Stomach (tissue), 4 donors: ENCODE data around the gene SMURF1.

Source experiments
- CTCF ChIP-seq, 7 experiments: fragments of 450-650 bp in 4 of 7; fragments of 200-600 bp in 3 of 7; sonication (generic) in 3 of 7; IDR thresholded peaks; one replicate each; pipeline ENCODE4 v1.5.1; 2016 to 2019; ENCODE audit warnings: antibody characterized with exemption in 7 of 7, control low read depth in 2 of 7, mild to moderate bottlenecking in 1 of 7
- POLR2A ChIP-seq, 4 donors: fragments of 450-650 bp; IDR thresholded peaks; one replicate each; pipeline ENCODE4 v1.6.1; 2016; ENCODE audit warnings: antibody characterized with exemption in 4 of 4, control low read depth in 2 of 4, mild to moderate bottlenecking in 1 of 4, moderate library complexity in 1 of 4

DNA sequence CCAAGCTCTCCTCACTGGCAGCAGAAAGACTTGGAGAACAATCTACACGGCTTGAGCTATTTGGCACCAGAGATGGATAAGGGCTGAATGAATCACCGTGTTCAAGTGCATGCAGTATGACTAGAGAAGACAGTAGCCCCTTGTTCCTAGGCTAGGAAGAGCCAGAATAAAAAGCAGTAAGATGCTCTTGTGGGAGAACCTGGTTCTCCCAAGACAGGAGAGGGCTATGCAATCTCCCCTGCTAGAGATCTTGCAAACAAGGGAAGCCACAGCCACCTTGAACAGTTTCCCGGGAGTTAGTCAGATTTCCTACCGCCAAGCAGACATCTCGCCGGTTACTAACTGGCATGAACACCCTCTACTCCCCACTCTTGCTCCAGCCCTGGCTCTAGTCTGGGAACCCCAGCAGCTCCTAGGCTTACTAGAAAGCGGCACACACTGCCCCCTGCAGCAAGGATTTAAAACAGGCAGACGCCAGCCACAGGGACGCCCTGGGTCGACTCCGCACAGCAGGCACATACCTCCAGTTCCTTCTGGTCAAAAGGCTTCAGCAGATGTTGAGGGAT is 107.3 kb downstream of the SMURF1 start:
- TF ChIP-seq CTCF (IDR thresholded peaks at IDR 0.05) (no peak), POLR2A (IDR thresholded peaks at IDR 0.05) (no peak)
